HepG2 (cell line): ENCODE measurements around the gene SGPP2. TPM values are rescaled to one million over a fixed set of nuclear protein-coding genes. Genes with fewer than 3 reads are reported as not detected.

Source experiments
- ATAC-seq: fragments of 200-7000 bp; cut with Tn5 transposase; 3 replicates; pipeline ENCODE4 v1.9.1; 2020; ENCODE audit warnings: mild to moderate bottlenecking, moderate library complexity
- BruUV-seq: library from RNA; stranded (reverse); fragments of 400-500 nt; replicated peaks from 2 replicates; lab custom pipeline; 2021; lab: Mats Ljungman, UMichigan
- CTCF ChIA-PET: fragments of 300-600 bp; formaldehyde crosslinking; extraction: SDS; loops from one replicate; lab custom pipeline; 2021; ENCODE audit warnings: low total read pairs, inconsistent platforms, low intra/inter-chr PET ratio; lab: Yijun Ruan, JAX
- POLR2A ChIA-PET: fragments of 350-600 bp; sonication (Branson Sonifier 250); formaldehyde crosslinking; loops from one replicate; lab custom pipeline; 2020; ENCODE audit warnings: antibody characterized with exemption, inconsistent platforms; lab: Yijun Ruan, JAX
- DNase-seq: peaks from one replicate; pipeline ENCODE4 v3.0.0-alpha.2; 2015; ENCODE audit warnings: low spot score
- FAIRE-seq: peaks from 3 replicates; lab custom pipeline; 2011; peaks lifted over from hg19 to GRCh38; lab: Jason Lieb, UNC
- H2AFZ ChIP-seq: one replicate; pipeline ENCODE4 v1.6.1; 2011; ENCODE audit warnings: low read length, inconsistent platforms
- H3K27ac ChIP-seq: fragments of 300-600 bp; 3 replicates; pipeline ENCODE4 v1.8.0; 2011; ENCODE audit warnings: mixed run types, mild to moderate bottlenecking, mixed read lengths, low read length, inconsistent platforms; ENCODE audit not compliant: insufficient read depth; ENCODE audit errors: extremely low read length
- H3K27me3 ChIP-seq, 2 experiments: fragments of 200-600 bp in 1 of 2; 2 replicates in 1 of 2; 3 replicates in 1 of 2; pipeline versions ENCODE4 v1.6.0 to v1.8.0; 2011; ENCODE audit warnings: low read length in 2 of 2, mild to moderate bottlenecking in 2 of 2, moderate library complexity in 2 of 2, inconsistent platforms in 1 of 2; ENCODE audit not compliant: insufficient read depth in 2 of 2, control insufficient read depth in 1 of 2
- H3K36me3 ChIP-seq, 2 experiments: fragments of 200-600 bp in 1 of 2; replicated peaks in 1 of 2; 2 replicates in 1 of 2; 3 replicates in 1 of 2; pipeline versions ENCODE4 v1.5.1 to v1.8.0; 2011; ENCODE audit warnings: low read length in 2 of 2, inconsistent platforms in 1 of 2; ENCODE audit not compliant: insufficient read depth in 2 of 2, control insufficient read depth in 1 of 2
- H3K4me1 ChIP-seq: 2 replicates; pipeline ENCODE4 v1.5.1; 2012; ENCODE audit warnings: low read length, inconsistent platforms; ENCODE audit not compliant: insufficient read depth
- H3K4me2 ChIP-seq: 2 replicates; pipeline ENCODE4 v1.6.0; 2011; ENCODE audit warnings: low read depth, low read length, inconsistent platforms
- H3K4me3 ChIP-seq, 3 experiments: fragments of 200-600 bp in 1 of 3; sonication (generic), shearing (Covaris generic) in 1 of 3; replicated peaks in 1 of 3; 2 replicates each; pipeline ENCODE4 v1.5.1; 2011 to 2016; ENCODE audit warnings: low read length in 3 of 3, inconsistent platforms in 2 of 3, low read depth in 2 of 3, mild to moderate bottlenecking in 2 of 3, control low read depth in 1 of 3, mixed read lengths in 1 of 3; ENCODE audit not compliant: insufficient read depth in 1 of 3
- H3K79me2 ChIP-seq: one replicate; pipeline ENCODE4 v1.6.1; 2011; ENCODE audit warnings: low read length, inconsistent platforms; ENCODE audit not compliant: insufficient read depth
- H3K9ac ChIP-seq: 2 replicates; pipeline ENCODE4 v1.6.0; 2011; ENCODE audit warnings: mild to moderate bottlenecking, low read depth, low read length, inconsistent platforms; ENCODE audit not compliant: insufficient read depth
- H3K9me3 ChIP-seq: 2 replicates; pipeline ENCODE4 v1.5.1; 2012; ENCODE audit warnings: mild to moderate bottlenecking, low read length
- H4K20me1 ChIP-seq: 2 replicates; pipeline ENCODE4 v1.6.0; 2011; ENCODE audit warnings: inconsistent platforms, mild to moderate bottlenecking, low read length, moderate library complexity; ENCODE audit not compliant: insufficient read depth
- FUBP1 ChIP-seq: sonication (generic); formaldehyde crosslinking; IDR thresholded peaks from 2 replicates; pipeline ENCODE4 v1.5.1; 2020; ENCODE audit warnings: missing genetic modification reagents, mild to moderate bottlenecking, borderline replicate concordance
- LCORL ChIP-seq, 2 experiments: fragments of 450-650 bp in 1 of 2; sonication (generic) in 1 of 2; formaldehyde crosslinking in 1 of 2; IDR thresholded peaks; 2 replicates each; pipeline versions ENCODE4 v1.5.0 to v1.6.1; 2017 to 2020; ENCODE audit warnings: antibody characterized with exemption in 1 of 2, missing genetic modification reagents in 1 of 2
- NFYB ChIP-seq: sonication (generic); formaldehyde crosslinking; IDR thresholded peaks from 2 replicates; pipeline ENCODE4 v1.4.0; 2020; ENCODE audit warnings: missing genetic modification reagents
- SP1 ChIP-seq, 2 experiments: fragments of 450-650 bp in 1 of 2; sonication (generic) in 1 of 2; formaldehyde crosslinking in 1 of 2; IDR thresholded peaks; 2 replicates each; pipeline versions ENCODE4 v1.4.0 to v1.6.1; 2016 to 2020; ENCODE audit warnings: missing genetic modification reagents in 1 of 2
- TEAD2 ChIP-seq: sonication (generic); formaldehyde crosslinking; IDR thresholded peaks from 2 replicates; pipeline ENCODE4 v1.9.0; 2021; ENCODE audit warnings: missing genetic modification reagents
- ZBTB4 ChIP-seq: sonication (generic); formaldehyde crosslinking; IDR thresholded peaks from 2 replicates; pipeline ENCODE4 v1.4.0; 2020; ENCODE audit warnings: missing genetic modification reagents, mild to moderate bottlenecking, borderline replicate concordance
- ZFP36L2 ChIP-seq: sonication (generic); formaldehyde crosslinking; IDR thresholded peaks from 2 replicates; pipeline ENCODE4 v1.4.0; 2020; ENCODE audit warnings: missing genetic modification reagents
- ZNF225 ChIP-seq: sonication (generic); formaldehyde crosslinking; IDR thresholded peaks from 2 replicates; pipeline ENCODE4 v1.4.0; 2020; ENCODE audit warnings: mild to moderate bottlenecking, missing genetic modification reagents
- ZNF550 ChIP-seq: sonication (generic); formaldehyde crosslinking; IDR thresholded peaks from 2 replicates; pipeline ENCODE4 v1.4.0; 2020; ENCODE audit warnings: mild to moderate bottlenecking, missing genetic modification reagents, borderline replicate concordance
- ZNF703 ChIP-seq: sonication (generic); formaldehyde crosslinking; IDR thresholded peaks from 2 replicates; pipeline ENCODE4 v1.5.1; 2020; ENCODE audit warnings: missing genetic modification reagents, mild to moderate bottlenecking, moderate library complexity, borderline replicate concordance
- ZNF780A ChIP-seq: sonication (generic); formaldehyde crosslinking; IDR thresholded peaks from 2 replicates; pipeline ENCODE4 v1.8.0; 2022; ENCODE audit warnings: mild to moderate bottlenecking, missing genetic modification reagents, moderate library complexity
- ZNF883 ChIP-seq: sonication (generic); formaldehyde crosslinking; IDR thresholded peaks from 2 replicates; pipeline ENCODE4 v1.5.1; 2020; ENCODE audit warnings: mild to moderate bottlenecking, missing genetic modification reagents; ENCODE audit errors: not compliant biosample characterization
- ZSCAN29 ChIP-seq: sonication (generic); formaldehyde crosslinking; conservative IDR thresholded peaks from 2 replicates; pipeline ENCODE4 v1.4.0; 2020; ENCODE audit warnings: mild to moderate bottlenecking, missing genetic modification reagents
- WGBS: methylation state at CpG from one replicate; pipeline ENCODE4 v1.1.6; 2017; ENCODE audit warnings: low lambda C conversion rate; 5-methylcytosine and 5-hydroxymethylcytosine counted together
- in situ Hi-C: cut with HindIII; loops from 2 replicates; pipeline ENCODE4 v1.10.0; 2017; ENCODE audit warnings: low pct_unique_long_range_greater_than_20kb; ENCODE audit not compliant: extremely low pct_ligation_motif_present
- intact Hi-C: fragments of 100-400 bp; cut with micrococcal nuclease; formaldehyde crosslinking; loops from one replicate; pipeline ENCODE4 v1.10.0; 2022; ENCODE audit not compliant: unreplicated experiment
- polyA plus RNA-seq, 8 experiments: library from polyadenylated mRNA; depleted of rRNA in 3 of 8; stranded (reverse) in 7 of 8; unstranded in 1 of 8; fragments of >200 nt; fragmentation: Illumina TruSeq in 4 of 8; extraction: Trizol in 4 of 8; gene quantifications; 2 replicates each; pipeline versions ENCODE4 v1.2.1 to v1.2.3, GENCODE V29; 2011 to 2016; ENCODE audit warnings: low read depth in 4 of 8, missing spikeins in 1 of 8, mixed read lengths in 1 of 8; ENCODE audit not compliant: insufficient read depth in 1 of 8
- total RNA-seq, 5 experiments: library from RNA; depleted of rRNA; stranded (reverse); fragments of >200 nt; fragmentation: Illumina TruSeq; extraction: Trizol; gene quantifications; 2 replicates each; pipeline ENCODE4 v1.2.3, GENCODE V29; 2016; ENCODE audit warnings: low read depth in 1 of 5

Gene SGPP2
- total and polyA plus RNA-seq, 2 of the 13 experiments (the other 11 are each of a cell fraction or from before 2014, with no cell fraction given): not detected

GRCh38 chr2:222561151-222561550 lies 136.8 kb downstream of the SGPP2 start:
- Histone ChIP-seq H3K36me3 (no peaks in the 10 kb centered on the region), H4K20me1 (no peaks in the 10 kb centered on the region), H2AFZ (no peak overlapping the region), H3K4me1 (no peaks in the 10 kb centered on the region), H3K4me3 (no peak overlapping the region), H3K9ac (no peak overlapping the region), H3K27ac (no peak overlapping the region), H3K9me3 (no peaks in the 10 kb centered on the region), H3K27me3 (no peaks in the 10 kb centered on the region), H3K79me2 (no peaks in the 10 kb centered on the region), H3K4me2 (no peak overlapping the region)
- intact Hi-C loops: loop anchor here (1.0 kb wide), 1 partner anchor 504 kb away; no protein-coding TSS in a partner anchor
- ChIA-PET CTCF (interaction anchor here (1.3 kb wide), 1 partner anchor 504 kb away, joined by 6 read pairs; no protein-coding TSS in a partner anchor), POLR2A (no interaction called here)
- ATAC-seq (no peak), FAIRE-seq (no peak), DNase-seq (no peak)
- BruUV-seq: no TSS peak
- in situ Hi-C loops: loop anchor here (5.0 kb wide), 2 partner anchors 249 to 509 kb away; no protein-coding TSS in a partner anchor
- 80% methylated on average over 4 of the region's 4 CpGs for WGBS
- TF ChIP-seq ZNF883 (CRISPR knock-in tag) (no peak), ZSCAN29 (CRISPR knock-in tag) (no peak), NFYB (no peak), ZNF703 (CRISPR knock-in tag) (no peak), LCORL (IDR thresholded peaks at IDR 0.05) (no peak), LCORL (CRISPR knock-in tag; IDR thresholded peaks at IDR 0.05) (no peak), TEAD2 (CRISPR knock-in tag) (no peak), SP1 (IDR thresholded peaks at IDR 0.05) (no peak), SP1 (CRISPR knock-in tag; IDR thresholded peaks at IDR 0.05) (no peak), ZFP36L2 (CRISPR knock-in tag) (no peak), ZBTB4 (CRISPR knock-in tag) (no peak), ZNF225 (CRISPR knock-in tag) (no peak), ZNF780A (CRISPR knock-in tag) (no peak), ZNF550 (no peak), FUBP1 (CRISPR knock-in tag) (no peak)
